K562 treated with DMSO at 1 percent for 4 hours (cell line): ENCODE data around the gene ZC3H18. TPM values are rescaled to one million over a fixed set of nuclear protein-coding genes. Genes with fewer than 3 reads are reported as not detected.

ENCODE experiments used
- total RNA-seq: library from RNA; unstranded; fragments of 300-600 nt; gene quantifications from 2 replicates; pipeline ENCODE4 v1.2.3, GENCODE V29; 2022; ENCODE audit not compliant: insufficient read depth

Gene ZC3H18
- total RNA-seq, result 47.3 and 54.5 TPM in 2 replicates

GRCh38 chr16:88569985-88570690, at the start of gene ZC3H18:
ZC3H18 (plus strand) TSS chr16:88570403; CDS start chr16:88577124, 6,721 bp downstream.

GRCh38 chr16:88638323-88639230, 68.4 kb downstream of the ZC3H18 start, which contains the start of gene IL17C:
IL17C (plus strand) TSS chr16:88638572; CDS start chr16:88638642, 70 bp downstream.

GRCh38 chr16:88650749-88651275, 80.6 kb downstream of the ZC3H18 start, which contains the start of gene CYBA:
CYBA (minus strand) TSS chr16:88651053; CDS start chr16:88651013, 40 bp downstream.

GRCh38 chr16:88662843-88663606, 92.8 kb downstream of the ZC3H18 start, which contains the start of gene MVD:
MVD (minus strand) TSS chr16:88663091; CDS start chr16:88663080, 11 bp downstream.

Other genes with a start within 250 kb of the ZC3H18 start
- not detected in 2 replicates for gene ZNF469, start 187.4 kb upstream of the ZC3H18 start, total RNA-seq
- 7.7 and 8.9 TPM in 2 replicates for gene ZFPM1, start 117.1 kb upstream of the ZC3H18 start, total RNA-seq
- gene IL17C, start 68.2 kb downstream of the ZC3H18 start, total RNA-seq, result not detected in 2 replicates
- gene CYBA, start 80.7 kb downstream of the ZC3H18 start, total RNA-seq, result 618 and 683 TPM in 2 replicates
- 88.8 and 102 TPM in 2 replicates for gene MVD, start 92.7 kb downstream of the ZC3H18 start, total RNA-seq
- gene SNAI3, start 116.1 kb downstream of the ZC3H18 start, total RNA-seq, result 1.8 TPM in 1 of 2 replicates, not detected in the other
- 51.2 and 58.8 TPM in 2 replicates for gene RNF166, start 136.0 kb downstream of the ZC3H18 start, total RNA-seq
- gene CTU2, start 136.1 kb downstream of the ZC3H18 start, total RNA-seq, result 31.2 and 36.6 TPM in 2 replicates
- gene PIEZO1, start 214.8 kb downstream of the ZC3H18 start, total RNA-seq, result 237 and 289 TPM in 2 replicates
- gene CDT1, start 233.4 kb downstream of the ZC3H18 start, total RNA-seq, result 235 and 248 TPM in 2 replicates
- 276 and 300 TPM in 2 replicates for gene APRT, start 241.5 kb downstream of the ZC3H18 start, total RNA-seq